H1 (cell line): Measurements from ENCODE around the gene KCNMA1. TPM values are rescaled to one million over a fixed set of nuclear protein-coding genes. Genes with fewer than 3 reads are reported as not detected.

Source experiments
- CTCF ChIA-PET: fragments of 300-600 bp; sonication (Branson Sonifier 250); formaldehyde crosslinking; loops from one replicate; lab custom pipeline; 2021; ENCODE audit not compliant: partially characterized antibody; lab: Charles Lee
- POLR2A ChIA-PET: fragments of 300-600 bp; sonication (Branson Sonifier 250); formaldehyde crosslinking; loops from one replicate; lab custom pipeline; 2021; ENCODE audit warnings: inconsistent platforms; ENCODE audit not compliant: partially characterized antibody; lab: Charles Lee
- DNase-seq, 2 experiments: peaks; one replicate each; pipeline versions ENCODE4 v3.0.0 to v3.0.0-alpha.2; 2010 to 2022; ENCODE audit warnings: low spot score in 2 of 2, low read depth in 1 of 2, mixed read lengths in 1 of 2
- FAIRE-seq: peaks from 2 replicates; lab custom pipeline; 2011; peaks lifted over from hg19 to GRCh38; lab: Jason Lieb, UNC
- H2AFZ ChIP-seq: 2 replicates; pipeline ENCODE4 v1.8.1; 2012; ENCODE audit warnings: low read length, inconsistent platforms
- H2AK5ac ChIP-seq: 2 replicates; pipeline ENCODE4 v1.6.1; 2013; ENCODE audit warnings: low read depth, low read length
- H2BK120ac ChIP-seq: replicated peaks from 2 replicates; pipeline ENCODE3; 2013; ENCODE audit warnings: low read depth, low read length, inconsistent platforms
- H2BK12ac ChIP-seq: 2 replicates; pipeline ENCODE4 v1.6.1; 2013; ENCODE audit warnings: low read depth, low read length
- H2BK15ac ChIP-seq: 2 replicates; pipeline ENCODE4 v1.6.1; 2013; ENCODE audit warnings: low read length
- H2BK20ac ChIP-seq: 2 replicates; pipeline ENCODE4 v1.6.1; 2013; ENCODE audit warnings: low read length
- H2BK5ac ChIP-seq: 2 replicates; pipeline ENCODE4 v1.6.1; 2013; ENCODE audit warnings: low read depth, low read length
- H3K14ac ChIP-seq: 2 replicates; pipeline ENCODE4 v1.6.1; 2013; ENCODE audit warnings: inconsistent platforms; ENCODE audit not compliant: insufficient read length
- H3K18ac ChIP-seq: 2 replicates; pipeline ENCODE4 v1.6.1; 2013; ENCODE audit warnings: low read length; ENCODE audit errors: extremely low read depth
- H3K23ac ChIP-seq: 2 replicates; pipeline ENCODE4 v1.6.1; 2013; ENCODE audit warnings: inconsistent platforms; ENCODE audit not compliant: insufficient read length
- H3K23me2 ChIP-seq: 2 replicates; pipeline ENCODE4 v1.6.1; 2013; ENCODE audit warnings: low read depth, low read length
- H3K27ac ChIP-seq: 2 replicates; pipeline ENCODE4 v1.6.1; 2011; ENCODE audit warnings: low read depth, low read length, inconsistent platforms
- H3K27me3 ChIP-seq, 4 experiments: replicated peaks in 1 of 4; 1 replicate in 1 of 4; 2 replicates in 3 of 4; pipeline versions ENCODE4 v1.6.1 to v1.8.1; 2011 to 2013; ENCODE audit warnings: low read length in 3 of 4, mild to moderate bottlenecking in 3 of 4, inconsistent platforms in 2 of 4, mixed read lengths in 2 of 4, moderate library complexity in 1 of 4; ENCODE audit not compliant: control insufficient read depth in 3 of 4, insufficient read depth in 3 of 4; ENCODE audit errors: extremely low read depth in 1 of 4
- H3K36me3 ChIP-seq, 4 experiments: 2 replicates each; pipeline versions ENCODE4 v1.6.1 to v1.8.1; 2011 to 2013; ENCODE audit warnings: mild to moderate bottlenecking in 4 of 4, low read length in 3 of 4, moderate library complexity in 2 of 4, control low read depth in 1 of 4, inconsistent platforms in 1 of 4; ENCODE audit not compliant: insufficient read depth in 4 of 4, control insufficient read depth in 2 of 4
- H3K4ac ChIP-seq: replicated peaks from 2 replicates; pipeline ENCODE3; 2013; ENCODE audit warnings: low read length, low read depth, mixed read lengths, inconsistent platforms; ENCODE audit not compliant: insufficient read length
- H3K4me1 ChIP-seq, 4 experiments: replicated peaks in 1 of 4; 1 replicate in 1 of 4; 2 replicates in 3 of 4; pipeline versions ENCODE4 v1.6.1 to v1.8.1; 2011 to 2013; ENCODE audit warnings: low read length in 3 of 4, inconsistent platforms in 2 of 4, mixed read lengths in 1 of 4; ENCODE audit not compliant: insufficient read depth in 4 of 4, control insufficient read depth in 3 of 4
- H3K4me2 ChIP-seq, 2 experiments: 2 replicates each; pipeline versions ENCODE4 v1.6.1 to v1.8.1; 2011 to 2013; ENCODE audit warnings: low read depth in 2 of 2, low read length in 2 of 2, control low read depth in 1 of 2, inconsistent platforms in 1 of 2, mild to moderate bottlenecking in 1 of 2; ENCODE audit not compliant: insufficient read depth in 1 of 2
- H3K4me3 ChIP-seq, 4 experiments: fragments of 200-600, 300-600 bp in 1 of 4; sonication (generic), shearing (Covaris generic), sonication (Bioruptor Twin) in 1 of 4; 2 replicates each; pipeline versions ENCODE4 v1.5.1 to v1.8.1; 2011 to 2016; ENCODE audit warnings: low read length in 4 of 4, low read depth in 3 of 4, control low read depth in 2 of 4, inconsistent platforms in 2 of 4, mild to moderate bottlenecking in 2 of 4, mixed read lengths in 1 of 4, moderate library complexity in 1 of 4; ENCODE audit not compliant: insufficient read depth in 2 of 4; ENCODE audit errors: extremely low read depth in 1 of 4
- H3K56ac ChIP-seq: replicated peaks from 2 replicates; pipeline ENCODE3; 2013; ENCODE audit warnings: low read depth, mild to moderate bottlenecking, mixed read lengths, low read length, inconsistent platforms; ENCODE audit not compliant: insufficient read length
- H3K79me1 ChIP-seq: 2 replicates; pipeline ENCODE4 v1.6.1; 2013; ENCODE audit warnings: low read depth, low read length, control low read depth
- H3K79me2 ChIP-seq, 2 experiments: 2 replicates each; pipeline versions ENCODE4 v1.6.1 to v1.8.1; 2012 to 2013; ENCODE audit warnings: low read length in 2 of 2, mild to moderate bottlenecking in 2 of 2, inconsistent platforms in 1 of 2; ENCODE audit not compliant: insufficient read depth in 2 of 2, control insufficient read depth in 1 of 2
- H3K9ac ChIP-seq, 4 experiments: replicated peaks in 1 of 4; 1 replicate in 1 of 4; 2 replicates in 3 of 4; pipeline versions ENCODE4 v1.6.1 to v1.8.1; 2011 to 2013; ENCODE audit warnings: low read depth in 3 of 4, low read length in 3 of 4, control low read depth in 2 of 4, mild to moderate bottlenecking in 2 of 4, moderate library complexity in 2 of 4, inconsistent platforms in 1 of 4; ENCODE audit errors: extremely low read depth in 1 of 4
- H3K9me3 ChIP-seq, 2 experiments: 2 replicates each; pipeline versions ENCODE4 v1.6.1 to v1.8.1; 2012 to 2013; ENCODE audit warnings: mild to moderate bottlenecking in 2 of 2, moderate library complexity in 2 of 2, control low read depth in 1 of 2, inconsistent platforms in 1 of 2, low read depth in 1 of 2, low read length in 1 of 2, mixed read lengths in 1 of 2; ENCODE audit not compliant: insufficient read depth in 2 of 2
- H4K20me1 ChIP-seq, 2 experiments: replicated peaks in 1 of 2; 2 replicates each; pipeline versions ENCODE3 to v1.8.1; 2011 to 2013; ENCODE audit warnings: inconsistent platforms in 2 of 2, low read length in 2 of 2, mild to moderate bottlenecking in 1 of 2; ENCODE audit not compliant: insufficient read depth in 2 of 2, control insufficient read depth in 1 of 2
- H4K5ac ChIP-seq: 2 replicates; pipeline ENCODE4 v1.6.1; 2013; ENCODE audit warnings: low read length, low read depth, mixed read lengths, inconsistent platforms; ENCODE audit not compliant: insufficient read length
- H4K8ac ChIP-seq: 2 replicates; pipeline ENCODE4 v1.8.0; 2013; ENCODE audit warnings: mild to moderate bottlenecking, moderate library complexity, low read length, inconsistent platforms; ENCODE audit not compliant: insufficient read depth; ENCODE audit errors: extremely low read depth
- H4K91ac ChIP-seq: replicated peaks from 2 replicates; pipeline ENCODE3; 2013; ENCODE audit warnings: low read length, mixed read lengths, inconsistent platforms; ENCODE audit not compliant: insufficient read length
- RBBP5 ChIP-seq: IDR thresholded peaks from 2 replicates; pipeline ENCODE4 v1.7.1; 2012; ENCODE audit warnings: low read depth, mild to moderate bottlenecking, inconsistent platforms, low read length, moderate library complexity, borderline replicate concordance
- TAF7 ChIP-seq: optimal IDR thresholded peaks from 2 replicates; pipeline ENCODE3; 2011; ENCODE audit warnings: low read depth, mild to moderate bottlenecking, inconsistent platforms, low read length, moderate library complexity, borderline replicate concordance
- WGBS, 2 experiments: shearing (Covaris generic) in 1 of 2; methylation state at CpG; one replicate each; pipeline versions ENCODE4 v1.1.6 to v1.1.7; 2013 to 2015; ENCODE audit warnings: low lambda C conversion rate in 2 of 2, mixed read lengths in 2 of 2, inconsistent platforms in 1 of 2, low coverage in 1 of 2, missing lambda C conversion rate in 1 of 2; ENCODE audit not compliant: insufficient replicate concordance in 2 of 2, insufficient coverage in 1 of 2, insufficient read length in 1 of 2; ENCODE audit errors: extremely low coverage in 1 of 2, missing lambda C conversion rate in 1 of 2; 5-methylcytosine and 5-hydroxymethylcytosine counted together
- polyA plus RNA-seq, 7 experiments: library from polyadenylated mRNA; depleted of rRNA in 3 of 7; stranded (reverse) in 5 of 7; unstranded in 2 of 7; fragments of >200 nt in 5 of 7; fragments of 200-250 nt in 2 of 7; gene quantifications; 1 replicate in 5 of 7; 2 replicates in 1 of 7; 4 replicates in 1 of 7; pipeline versions ENCODE4 v1.2.1 to v1.2.3, GENCODE V29; 2011 to 2013; ENCODE audit warnings: missing spikeins in 2 of 7, mixed read lengths in 2 of 7
- total RNA-seq: library from RNA; stranded (reverse); fragmentation: NEBNext Ultra II Directional; extraction: Animal tissue kit (Norgen Biotek cat#: 25700); gene quantifications from 2 replicates; pipeline ENCODE4 v1.2.1, GENCODE V29; 2021

KCNMA1 gene
- total and polyA plus RNA-seq, 2 of the 8 experiments (the other 6 are each of a cell fraction or from before 2014, with no cell fraction given): 10.2 to 11.1 TPM

DNA sequence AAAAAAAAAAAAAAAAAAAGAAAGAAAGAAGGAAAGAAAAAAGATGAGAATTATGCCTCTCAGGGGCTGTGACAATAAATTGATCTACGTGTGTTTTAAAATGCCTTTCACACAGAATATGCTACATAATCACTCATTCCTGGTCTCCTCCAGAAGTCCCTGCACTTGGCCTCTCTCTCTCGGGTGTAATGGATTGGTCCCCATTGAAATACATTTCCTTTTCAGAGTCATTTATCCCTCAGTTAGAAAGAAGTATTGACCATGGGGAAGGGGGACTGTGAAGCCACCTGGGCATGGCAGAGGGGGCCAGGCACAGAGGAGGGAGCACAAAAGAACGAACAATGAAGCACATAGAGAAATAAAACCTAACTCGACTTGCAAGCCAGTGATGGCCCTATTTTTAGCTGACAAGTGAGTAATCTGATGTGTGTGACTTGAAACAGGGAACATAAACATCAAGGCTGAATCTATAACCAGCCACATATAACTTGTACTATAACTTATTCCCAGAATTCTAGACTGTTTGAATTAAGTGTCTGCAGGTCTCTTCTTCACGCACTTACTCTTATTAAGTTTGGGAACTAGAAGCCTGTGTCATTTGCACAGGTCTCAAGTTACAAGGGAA is 490.8 kb downstream of the KCNMA1 start:
- no peak overlapping the region for H2BK120ac ChIP-seq
- no peak overlapping the region for H3K4ac ChIP-seq
- no peak overlapping the region for H2BK20ac ChIP-seq
- H3K23ac ChIP-seq: no peak overlapping the region
- CTCF ChIA-PET: interaction anchor here (1.5 kb wide), 1 partner anchor 27 kb away, joined by 5 read pairs; no protein-coding TSS in a partner anchor
- peaks cover 0 to 12% (median 6%) of the 10 kb centered on the region in 4 experiments; a peak in 6 of 7 replicates for H3K4me1 ChIP-seq
- H3K79me1 ChIP-seq: no peaks in the 10 kb centered on the region
- H2BK5ac ChIP-seq: no peak overlapping the region
- H4K8ac ChIP-seq: no peak overlapping the region
- H3K36me3 ChIP-seq: no peaks in the 10 kb centered on the region
- H3K4me2 ChIP-seq: no peak overlapping the region
- no peaks in the 10 kb centered on the region for H3K23me2 ChIP-seq
- no peak overlapping the region for H3K14ac ChIP-seq
- no peak overlapping the region for H3K4me3 ChIP-seq
- 86% methylated on average over 5 of the region's 5 CpGs; no CpG with 5 or more reads in 1 of the 2 experiments for WGBS, 2 experiments
- POLR2A ChIA-PET: no interaction called here
- no peak overlapping the region for H2AK5ac ChIP-seq
- no peaks in the 10 kb centered on the region for H3K27me3 ChIP-seq
- no peak for FAIRE-seq
- H2BK12ac ChIP-seq: no peak overlapping the region
- no peak overlapping the region for H2BK15ac ChIP-seq
- H3K27ac ChIP-seq: no peak overlapping the region
- no peaks in the 10 kb centered on the region for H3K9me3 ChIP-seq
- no peak overlapping the region for H3K56ac ChIP-seq
- no peak overlapping the region for H4K91ac ChIP-seq
- TF ChIP-seq RBBP5 (no peak), TAF7 (no peak)
- TF ChIP-seq, all 59 proteins: peak for 0
- Histone ChIP-seq H4K5ac (no peak overlapping the region), H3K79me2 (no peaks in the 10 kb centered on the region), H3K18ac (no peak overlapping the region), H2AFZ (no peak overlapping the region), H4K20me1 (no peaks in the 10 kb centered on the region), H3K9ac (no peak overlapping the region)
- no peak for DNase-seq
